OCI-LY3 (cell line): ENCODE measurements around the gene SNTB2.

ENCODE experiments used
- H2AFZ ChIP-seq: fragments of 200-600, 300-600 bp; shearing (Covaris generic); 2 replicates; pipeline ENCODE4 v1.6.0; 2014; ENCODE audit warnings: antibody characterized with exemption, low read depth, low read length
- H3K27ac ChIP-seq: fragments of 200-600, 300-600 bp; sonication (generic); 2 replicates; pipeline ENCODE4 v1.5.1; 2014; ENCODE audit warnings: mild to moderate bottlenecking, low read length, moderate library complexity, mixed read lengths
- H3K27me3 ChIP-seq: fragments of 200-600, 300-600 bp; sonication (generic); 2 replicates; pipeline ENCODE4 v1.6.1; 2014; ENCODE audit warnings: low read depth, low read length, mixed read lengths
- H3K36me3 ChIP-seq: fragments of 200-600, 300-600 bp; sonication (generic); replicated peaks from 2 replicates; pipeline ENCODE3; 2014; ENCODE audit warnings: low read depth, low read length, mixed read lengths
- H3K4me1 ChIP-seq: fragments of 300-600, 200-600 bp; sonication (generic); 2 replicates; pipeline ENCODE4 v1.6.1; 2014; ENCODE audit warnings: low read length, mixed read lengths
- H3K4me2 ChIP-seq: fragments of 200-600, 300-600 bp; sonication (generic); 2 replicates; pipeline ENCODE4 v1.6.1; 2014; ENCODE audit warnings: low read length, mixed read lengths
- H3K4me3 ChIP-seq: fragments of 300-600, 200-600 bp; sonication (generic); 2 replicates; pipeline ENCODE4 v1.5.1; 2014; ENCODE audit warnings: antibody characterized with exemption, mild to moderate bottlenecking, low read length, moderate library complexity
- H3K79me2 ChIP-seq: fragments of 300-600, 200-600 bp; shearing (Covaris generic); 2 replicates; pipeline ENCODE4 v1.6.1; 2014; ENCODE audit warnings: mild to moderate bottlenecking, low read length, mixed read lengths
- H3K9ac ChIP-seq: fragments of 300-600, 200-600 bp; shearing (Covaris generic); 2 replicates; pipeline ENCODE4 v1.6.0; 2014; ENCODE audit warnings: mild to moderate bottlenecking, low read length, moderate library complexity
- H3K9me3 ChIP-seq: fragments of 200-600, 300-600 bp; shearing (Covaris generic); 2 replicates; pipeline ENCODE4 v1.6.1; 2014; ENCODE audit warnings: low read length, mixed read lengths; ENCODE audit not compliant: insufficient read depth
- H4K20me1 ChIP-seq: fragments of 200-600, 300-600 bp; sonication (generic); 2 replicates; pipeline ENCODE4 v1.6.1; 2016; ENCODE audit warnings: low read length, mixed read lengths; ENCODE audit not compliant: insufficient read depth
- CTCF ChIP-seq: fragments of 200-600, 300-600 bp; sonication (generic); IDR thresholded peaks from 2 replicates; pipeline ENCODE4 v1.5.1; 2014; ENCODE audit warnings: antibody characterized with exemption, low read length, low read depth
- EZH2phosphoT487 ChIP-seq: fragments of 200-600 bp; shearing (Covaris generic); IDR thresholded peaks from 2 replicates; pipeline ENCODE4 v1.6.1; 2018; ENCODE audit warnings: antibody characterized with exemption, mixed run types, low read depth

The SNTB2 gene

GRCh38 chr16:69240331-69240730 is 53.4 kb downstream of the SNTB2 start:
- Histone ChIP-seq H3K27me3 (no peaks in the 10 kb centered on the region), H4K20me1 (no peaks in the 10 kb centered on the region), H3K36me3 (no peaks in the 10 kb centered on the region), H3K27ac (no peak overlapping the region), H3K4me3 (no peak overlapping the region), H3K79me2 (no peaks in the 10 kb centered on the region), H3K9me3 (no peaks in the 10 kb centered on the region), H3K4me2 (no peak overlapping the region), H3K9ac (no peak overlapping the region), H2AFZ (no peak overlapping the region), H3K4me1 (no peaks in the 10 kb centered on the region)
- TF ChIP-seq CTCF: no peak
- TF ChIP-seq EZH2phosphoT487: no peak

- Histone ChIP-seq H3K4me2 (no peak overlapping the region), H4K20me1 (no peaks in the 10 kb centered on the region), H3K9me3 (no peaks in the 10 kb centered on the region), H3K79me2 (no peaks in the 10 kb centered on the region), H2AFZ (no peak overlapping the region), H3K27ac (no peak overlapping the region), H3K4me1 (no peaks in the 10 kb centered on the region), H3K4me3 (no peak overlapping the region), H3K9ac (no peak overlapping the region), H3K36me3 (peaks cover 3% of the 10 kb centered on the region), H3K27me3 (no peaks in the 10 kb centered on the region)
- TF ChIP-seq CTCF (no peak), EZH2phosphoT487 (no peak)
These were observed 55.0 kb downstream of the SNTB2 start for GRCh38 chr16:69241926-69242325.

GRCh38 chr16:69243479-69243878 is 56.5 kb downstream of the SNTB2 start:
- no peak overlapping the region for H3K4me3 ChIP-seq
- no peaks in the 10 kb centered on the region for H3K9me3 ChIP-seq
- H3K4me1 ChIP-seq: no peaks in the 10 kb centered on the region
- no peaks in the 10 kb centered on the region for H3K79me2 ChIP-seq
- H4K20me1 ChIP-seq: no peaks in the 10 kb centered on the region
- H3K4me2 ChIP-seq: no peak overlapping the region
- H2AFZ ChIP-seq: no peak overlapping the region
- H3K36me3 ChIP-seq: peaks cover 3% of the 10 kb centered on the region
- H3K27me3 ChIP-seq: no peaks in the 10 kb centered on the region
- TF ChIP-seq CTCF: no peak
- no peak overlapping the region for H3K27ac ChIP-seq
- no peak overlapping the region for H3K9ac ChIP-seq

GRCh38 chr16:69244336-69244735 is 57.4 kb downstream of the SNTB2 start:
- TF ChIP-seq CTCF (no peak), EZH2phosphoT487 (no peak)
- H3K9me3 ChIP-seq: no peaks in the 10 kb centered on the region
- H3K36me3 ChIP-seq: peaks cover 3% of the 10 kb centered on the region
- no peaks in the 10 kb centered on the region for H3K4me1 ChIP-seq
- H3K79me2 ChIP-seq: no peaks in the 10 kb centered on the region
- H4K20me1 ChIP-seq: no peaks in the 10 kb centered on the region
- no peak overlapping the region for H3K4me2 ChIP-seq
- H3K9ac ChIP-seq: no peak overlapping the region
- H3K27me3 ChIP-seq: no peaks in the 10 kb centered on the region
- H3K4me3 ChIP-seq: no peak overlapping the region
- no peak overlapping the region for H3K27ac ChIP-seq
- no peak overlapping the region for H2AFZ ChIP-seq
